Stomach (tissue), 9 donors: Measurements from ENCODE around the gene MED31. TPM values are rescaled to one million over a fixed set of nuclear protein-coding genes. Genes with fewer than 3 reads are reported as not detected.

Experiments
- DNase-seq, 2 donors: peaks; one replicate each; pipeline versions ENCODE4 v3.0.0 to v3.0.0-alpha.2; 2013 to 2019
- H3K27ac ChIP-seq, 5 donors: fragments of 200-600 bp in 4 of 5; sonication (generic) in 4 of 5; one replicate each; pipeline ENCODE4 v1.5.1; 2013 to 2019; ENCODE audit warnings: mild to moderate bottlenecking in 1 of 5, moderate library complexity in 1 of 5
- H3K27me3 ChIP-seq, 3 donors: fragments of 200-600 bp; sonication (generic); one replicate each; pipeline ENCODE4 v1.5.1; 2017 to 2019; ENCODE audit warnings: mixed run types in 1 of 3
- H3K36me3 ChIP-seq, 4 donors: fragments of 200-600 bp; sonication (generic); 1 replicate in 3 of 4; 2 replicates in 1 of 4; pipeline ENCODE4 v1.5.1; 2016 to 2019
- H3K4me1 ChIP-seq, 4 donors: fragments of 200-600 bp; sonication (generic); one replicate each; pipeline ENCODE4 v1.5.1; 2016 to 2019
- H3K4me3 ChIP-seq, 4 donors: fragments of 200-600 bp; sonication (generic) in 3 of 4; one replicate each; pipeline ENCODE4 v1.5.1; 2016 to 2019; ENCODE audit warnings: mild to moderate bottlenecking in 1 of 4
- H3K9me3 ChIP-seq, 4 donors: fragments of 200-600 bp; sonication (generic); one replicate each; pipeline ENCODE4 v1.5.1; 2016 to 2019
- CTCF ChIP-seq, 7 experiments: fragments of 450-650 bp in 4 of 7; fragments of 200-600 bp in 3 of 7; sonication (generic) in 3 of 7; IDR thresholded peaks; one replicate each; pipeline ENCODE4 v1.5.1; 2016 to 2019; ENCODE audit warnings: antibody characterized with exemption in 7 of 7, control low read depth in 2 of 7, mild to moderate bottlenecking in 1 of 7
- EP300 ChIP-seq: sonication (generic); formaldehyde crosslinking; IDR thresholded peaks from one replicate; pipeline ENCODE4 v1.6.1; 2017; ENCODE audit warnings: antibody characterized with exemption
- POLR2A ChIP-seq, 4 donors: fragments of 450-650 bp; IDR thresholded peaks; one replicate each; pipeline ENCODE4 v1.6.1; 2016; ENCODE audit warnings: antibody characterized with exemption in 4 of 4, control low read depth in 2 of 4, mild to moderate bottlenecking in 1 of 4, moderate library complexity in 1 of 4
- POLR2AphosphoS5 ChIP-seq, 3 donors: sonication (generic); formaldehyde crosslinking; IDR thresholded peaks; one replicate each; pipeline ENCODE4 v1.6.1; 2016; ENCODE audit warnings: antibody characterized with exemption in 3 of 3
- WGBS, 5 donors: extraction: QIAGEN DNeasy Blood & Tissue Kit in 3 of 5; methylation state at CpG; one replicate each; pipeline versions ENCODE4 v1.1.5 to v1.1.7; 2013 to 2018; 5-methylcytosine and 5-hydroxymethylcytosine counted together
- intact Hi-C: fragments of 100-400 bp; cut with DNase I; formaldehyde crosslinking; loops from one replicate; pipeline ENCODE4 v1.15.1; 2023; ENCODE audit warnings: low total_unique reads
- polyA plus RNA-seq, 3 donors: library from polyadenylated mRNA; stranded (reverse); fragments of 200-250 nt; gene quantifications; one replicate each; pipeline ENCODE4 v1.2.3, GENCODE V29; 2013
- total RNA-seq, 5 donors: library from RNA; depleted of rRNA; stranded (reverse); fragments of >200 nt; gene quantifications; one replicate each; pipeline versions ENCODE4 v1.1.0 to v1.2.3, GENCODE V29; 2014 to 2016
- donor health status: healthy with polysubstance abuse.
- donor health status: Bipolar disorder and iron deficiency.
- donor health status: healthy.

The MED31 gene
- total and polyA plus RNA-seq, 8 donors, result 1.4 to 28.4 (median 12.7) TPM; not detected in 1

- peaks cover 37 to 79% (median 74%) of the 10 kb centered on the region in 4 donors for H3K36me3 ChIP-seq
- H3K9me3 ChIP-seq, result no peaks in the 10 kb centered on the region
- H3K4me1 ChIP-seq, result no peaks in the 10 kb centered on the region
- intact Hi-C loops, result no loop called here
- TF ChIP-seq POLR2A (IDR thresholded peaks at IDR 0.05) (no peak), EP300 (no peak), POLR2AphosphoS5 (IDR thresholded peaks at IDR 0.05) (no peak), CTCF (IDR thresholded peaks at IDR 0.05) (no peak)
- H3K4me3 ChIP-seq, result no peak overlapping the region
- H3K27me3 ChIP-seq, result no peaks in the 10 kb centered on the region
- H3K27ac ChIP-seq, result no peak overlapping the region
- WGBS, 5 donors, result 94 to 98% (median 98%) methylated on average over 4 of the region's 4 CpGs
- DNase-seq, result no peak
Observed at GRCh38 chr17:6611231-6611630, 40.2 kb downstream of the MED31 start.

GRCh38 chr17:6610011-6610410, 41.4 kb downstream of the MED31 start:
- H3K9me3 ChIP-seq, result no peaks in the 10 kb centered on the region
- no peak for DNase-seq
- no peaks in the 10 kb centered on the region for H3K27me3 ChIP-seq
- 96 to 98% (median 97%) methylated on average over 5 of the region's 5 CpGs for WGBS, 5 donors
- peaks cover 48 to 83% (median 79%) of the 10 kb centered on the region in 4 donors for H3K36me3 ChIP-seq
- no peak overlapping the region for H3K27ac ChIP-seq
- H3K4me3 ChIP-seq, result no peak overlapping the region
- H3K4me1 ChIP-seq, result no peaks in the 10 kb centered on the region
- intact Hi-C loops, result no loop called here
- TF ChIP-seq POLR2AphosphoS5 (IDR thresholded peaks at IDR 0.05) (no peak), POLR2A (IDR thresholded peaks at IDR 0.05) (no peak), EP300 (no peak), CTCF (IDR thresholded peaks at IDR 0.05) (no peak)

- intact Hi-C loops, result no loop called here
- 77 to 94% (median 93%) methylated on average over 3 of the region's 3 CpGs for WGBS, 5 donors
Observed at GRCh38 chr17:6608321-6608720, 43.1 kb downstream of the MED31 start.

GRCh38 chr17:6605142-6605541, 46.3 kb downstream of the MED31 start:
- TF ChIP-seq POLR2AphosphoS5 (IDR thresholded peaks at IDR 0.05), result no peak
- TF ChIP-seq EP300, result no peak
- TF ChIP-seq POLR2A (IDR thresholded peaks at IDR 0.05), result no peak
- WGBS, 5 donors, result 91 to 98% (median 95%) methylated on average over 6 of the region's 6 CpGs
- no peaks in the 10 kb centered on the region for H3K9me3 ChIP-seq
- no peak for DNase-seq
- H3K27ac ChIP-seq, result no peak overlapping the region
- intact Hi-C loops, result no loop called here
- no peak overlapping the region for H3K4me3 ChIP-seq
- H3K27me3 ChIP-seq, result no peaks in the 10 kb centered on the region
- H3K36me3 ChIP-seq, result peaks cover 44 to 81% (median 79%) of the 10 kb centered on the region in 4 donors
- peaks cover under 1 to 18% (median 8%) of the 10 kb centered on the region in 4 donors for H3K4me1 ChIP-seq

More at GRCh38 chr17:6608321-6608720, 43.1 kb downstream of the MED31 start:
- no peak for DNase-seq
- TF ChIP-seq POLR2A (IDR thresholded peaks at IDR 0.05) (no peak), CTCF (IDR thresholded peaks at IDR 0.05) (no peak), POLR2AphosphoS5 (IDR thresholded peaks at IDR 0.05) (no peak), EP300 (no peak)
- Histone ChIP-seq H3K4me1 (peaks cover 0 to 8% (median 3%) of the 10 kb centered on the region in 4 donors), H3K9me3 (no peaks in the 10 kb centered on the region), H3K27me3 (no peaks in the 10 kb centered on the region), H3K4me3 (no peak overlapping the region), H3K27ac (no peak overlapping the region), H3K36me3 (peaks cover 48 to 86% (median 83%) of the 10 kb centered on the region in 4 donors)

- intact Hi-C loops, result no loop called here
- DNase-seq, result peak; percentile 29 to 68
- TF ChIP-seq POLR2AphosphoS5 (IDR thresholded peaks at IDR 0.05) (no peak), EP300 (no peak), CTCF (IDR thresholded peaks at IDR 0.05) (no peak)
- peak overlapping the region in 1 of 5 donors; percentile 10 for H3K27ac ChIP-seq
- 45 to 62% (median 53%) methylated on average over 3 of the region's 3 CpGs for WGBS, 5 donors
- no peaks in the 10 kb centered on the region for H3K27me3 ChIP-seq
- peaks cover 9 to 31% (median 20%) of the 10 kb centered on the region in 4 donors for H3K4me1 ChIP-seq
- H3K4me3 ChIP-seq, result no peak overlapping the region
- peaks cover 32 to 78% (median 70%) of the 10 kb centered on the region in 4 donors for H3K36me3 ChIP-seq
- no peaks in the 10 kb centered on the region for H3K9me3 ChIP-seq
Observed at GRCh38 chr17:6603744-6604325, 47.6 kb downstream of the MED31 start.
